Thyroid gland (tissue), 4 donors: ENCODE results near the gene FAM83F.

Source experiments
- POLR2A ChIP-seq, 2 donors: fragments of 450-650 bp; IDR thresholded peaks; one replicate each; pipeline ENCODE4 v1.6.1; 2017; ENCODE audit warnings: antibody characterized with exemption in 2 of 2, mild to moderate bottlenecking in 2 of 2, moderate library complexity in 1 of 2
- TF ChIP-seq, protein P1 (sequence below), 6 experiments: fragments of 200-600 bp in 3 of 6; fragments of 450-650 bp in 3 of 6; sonication (generic) in 3 of 6; IDR thresholded peaks; one replicate each; pipeline ENCODE4 v1.5.1; 2016 to 2019; ENCODE audit warnings: antibody characterized with exemption in 6 of 6, mild to moderate bottlenecking in 2 of 6, inconsistent platforms in 1 of 6, moderate library complexity in 1 of 6

DNA sequence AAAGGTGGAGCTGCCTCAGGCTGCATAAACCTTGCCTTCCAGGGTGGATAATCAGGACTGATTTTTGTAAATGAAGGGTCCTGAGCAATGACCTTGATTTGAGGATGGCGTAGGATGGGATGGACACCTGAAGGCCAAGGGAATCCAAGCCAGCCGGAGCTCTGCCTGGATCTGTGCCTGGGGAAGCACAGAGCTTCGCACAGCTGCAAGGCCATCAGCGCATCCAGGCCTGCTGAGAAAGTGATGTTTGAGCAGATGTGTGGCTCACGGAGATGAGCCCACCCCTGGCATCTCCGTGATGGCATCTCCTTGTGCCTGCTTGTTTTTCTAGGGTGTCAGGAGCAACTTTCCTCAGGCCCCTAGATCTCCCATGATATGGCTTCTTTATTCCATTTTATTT, 23.3 kb downstream of the FAM83F start:
- TF ChIP-seq, protein P1, sequence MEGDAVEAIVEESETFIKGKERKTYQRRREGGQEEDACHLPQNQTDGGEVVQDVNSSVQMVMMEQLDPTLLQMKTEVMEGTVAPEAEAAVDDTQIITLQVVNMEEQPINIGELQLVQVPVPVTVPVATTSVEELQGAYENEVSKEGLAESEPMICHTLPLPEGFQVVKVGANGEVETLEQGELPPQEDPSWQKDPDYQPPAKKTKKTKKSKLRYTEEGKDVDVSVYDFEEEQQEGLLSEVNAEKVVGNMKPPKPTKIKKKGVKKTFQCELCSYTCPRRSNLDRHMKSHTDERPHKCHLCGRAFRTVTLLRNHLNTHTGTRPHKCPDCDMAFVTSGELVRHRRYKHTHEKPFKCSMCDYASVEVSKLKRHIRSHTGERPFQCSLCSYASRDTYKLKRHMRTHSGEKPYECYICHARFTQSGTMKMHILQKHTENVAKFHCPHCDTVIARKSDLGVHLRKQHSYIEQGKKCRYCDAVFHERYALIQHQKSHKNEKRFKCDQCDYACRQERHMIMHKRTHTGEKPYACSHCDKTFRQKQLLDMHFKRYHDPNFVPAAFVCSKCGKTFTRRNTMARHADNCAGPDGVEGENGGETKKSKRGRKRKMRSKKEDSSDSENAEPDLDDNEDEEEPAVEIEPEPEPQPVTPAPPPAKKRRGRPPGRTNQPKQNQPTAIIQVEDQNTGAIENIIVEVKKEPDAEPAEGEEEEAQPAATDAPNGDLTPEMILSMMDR (IDR thresholded peaks at IDR 0.05) = no peak
- TF ChIP-seq POLR2A (IDR thresholded peaks at IDR 0.05) = no peak
